BLaER1 treated with 17β-estradiol and CSF1 and Interleukin-3, amounts not matched to agents 10 nM and 100 nM (cell line): ENCODE data around the gene CASP1.
A peak's percentile ranks its signal among the peaks of the same experiment; 100 is the strongest.
"Not testable (repeated sequence)": the region's sequence is repeated elsewhere in the genome, so short reads cannot be mapped to it uniquely, and the experiment has no call there.

ENCODE experiments used
- H3K27ac ChIP-seq, 11 experiments: shearing (Covaris generic); formaldehyde crosslinking; 2 replicates each; pipeline ENCODE4 v1.8.1; 2022
- H3K27me3 ChIP-seq, 11 experiments: shearing (Covaris generic); formaldehyde crosslinking; 2 replicates each; pipeline ENCODE4 v1.8.1; 2022
- H3K36me3 ChIP-seq, 11 experiments: shearing (Covaris generic); formaldehyde crosslinking; 2 replicates each; pipeline ENCODE4 v1.8.1; 2022
- H3K4me1 ChIP-seq, 10 experiments: shearing (Covaris generic); formaldehyde crosslinking; 2 replicates each; pipeline ENCODE4 v1.8.1; 2022
- H3K4me2 ChIP-seq, 11 experiments: shearing (Covaris generic); formaldehyde crosslinking; 2 replicates each; pipeline ENCODE4 v1.8.1; 2022
- H3K4me3 ChIP-seq, 10 experiments: shearing (Covaris generic); formaldehyde crosslinking; 2 replicates each; pipeline ENCODE4 v1.8.1; 2022
- H3K9ac ChIP-seq, 11 experiments: shearing (Covaris generic); formaldehyde crosslinking; 2 replicates each; pipeline ENCODE4 v1.8.1; 2022
- H3K9me3 ChIP-seq, 11 experiments: shearing (Covaris generic); formaldehyde crosslinking; replicated peaks in 1 of 11; 2 replicates each; pipeline ENCODE4 v1.8.1; 2022
- H4K20me1 ChIP-seq, 11 experiments: shearing (Covaris generic); formaldehyde crosslinking; 2 replicates each; pipeline ENCODE4 v1.8.1; 2022
- Cebpa-rat ChIP-seq, 11 experiments: shearing (Covaris generic); IDR thresholded peaks; 2 replicates each; pipeline ENCODE4 v1.8.1; 2022

Gene CASP1

GRCh38 chr11:105071089-105071732 is 36.3 kb upstream of the CASP1 start:
- Histone ChIP-seq H3K27me3 (no peaks in the 10 kb centered on the region), H3K4me3 (no peak overlapping the region), H4K20me1 (no peaks in the 10 kb centered on the region), H3K4me1 (peaks cover 0 to 26% (median 0%) of the 10 kb centered on the region in 10 experiments; a peak in 6 of 20 replicates), H3K9ac (no peak overlapping the region), H3K27ac (no peak overlapping the region), H3K36me3 (no peaks in the 10 kb centered on the region), H3K9me3 (no peaks in the 10 kb centered on the region), H3K4me2 (peak overlapping the region in 3 of 11 experiments; percentile 46 to 61 (median 61); a peak in 4 of 22 replicates)
- no peak for TF ChIP-seq Cebpa-rat (IDR thresholded peaks at IDR 0.05)

GRCh38 chr11:105070306-105070705 is 35.4 kb upstream of the CASP1 start:
- Histone ChIP-seq H3K36me3 (no peaks in the 10 kb centered on the region), H4K20me1 (no peaks in the 10 kb centered on the region), H3K27ac (no peak overlapping the region), H3K4me3 (no peak overlapping the region), H3K9me3 (no peaks in the 10 kb centered on the region), H3K27me3 (no peaks in the 10 kb centered on the region), H3K4me1 (peaks cover 0 to 26% (median 0%) of the 10 kb centered on the region in 10 experiments; a peak in 6 of 20 replicates), H3K4me2 (peak overlapping the region in 4 of 11 experiments; percentile 2 to 61 (median 54); a peak in 6 of 22 replicates), H3K9ac (no peak overlapping the region)
- no peak for TF ChIP-seq Cebpa-rat (IDR thresholded peaks at IDR 0.05)

- H3K9me3 ChIP-seq, H3K27ac ChIP-seq, H3K4me3 ChIP-seq, H3K9ac ChIP-seq, H3K36me3 ChIP-seq, H4K20me1 ChIP-seq, H3K27me3 ChIP-seq: not testable (repeated sequence)
- Histone ChIP-seq H3K4me2 (peak overlapping the region in 2 of 11 experiments; percentile 61; a peak in 2 of 22 replicates), H3K4me1 (peaks cover 0 to 26% (median 0%) of the 10 kb centered on the region in 10 experiments; a peak in 6 of 20 replicates)
Observed at GRCh38 chr11:105069749-105070148, 34.8 kb upstream of the CASP1 start.

GRCh38 chr11:105063245-105063941 is 28.4 kb upstream of the CASP1 start:
- not testable (repeated sequence) for H3K36me3 ChIP-seq, H3K9ac ChIP-seq, H3K27ac ChIP-seq, H3K4me3 ChIP-seq, H3K9me3 ChIP-seq, H3K4me1 ChIP-seq, H4K20me1 ChIP-seq, H3K4me2 ChIP-seq, H3K27me3 ChIP-seq

GRCh38 chr11:105057432-105057831 is 22.5 kb upstream of the CASP1 start:
- Histone ChIP-seq H3K36me3 (no peaks in the 10 kb centered on the region), H3K9ac (no peak overlapping the region), H3K4me1 (peaks cover 0 to 24% (median 0%) of the 10 kb centered on the region in 10 experiments; a peak in 6 of 20 replicates), H3K9me3 (peaks cover 0 to 1% (median 0%) of the 10 kb centered on the region in 11 experiments; a peak in 1 of 22 replicates), H4K20me1 (no peaks in the 10 kb centered on the region), H3K4me3 (no peak overlapping the region), H3K27ac (no peak overlapping the region), H3K27me3 (no peaks in the 10 kb centered on the region), H3K4me2 (no peak overlapping the region; a peak in 1 of 22 replicates)
- no peak for TF ChIP-seq Cebpa-rat (IDR thresholded peaks at IDR 0.05)

GRCh38 chr11:105056446-105056845 is 21.5 kb upstream of the CASP1 start:
- peaks cover 0 to 8% (median 0%) of the 10 kb centered on the region in 11 experiments; a peak in 1 of 22 replicates for H3K9me3 ChIP-seq
- no peak overlapping the region for H3K9ac ChIP-seq
- H3K4me3 ChIP-seq = no peak overlapping the region
- no peaks in the 10 kb centered on the region for H4K20me1 ChIP-seq
- no peak overlapping the region for H3K27ac ChIP-seq
- H3K27me3 ChIP-seq = no peaks in the 10 kb centered on the region
- peaks cover 0 to 26% (median 0%) of the 10 kb centered on the region in 10 experiments; a peak in 6 of 20 replicates for H3K4me1 ChIP-seq
- H3K4me2 ChIP-seq = peak overlapping the region in 2 of 11 experiments; percentile 18 to 21; a peak in 2 of 22 replicates
- TF ChIP-seq Cebpa-rat (IDR thresholded peaks at IDR 0.05) = no peak
- no peaks in the 10 kb centered on the region for H3K36me3 ChIP-seq

GRCh38 chr11:105054723-105055493 is 20.0 kb upstream of the CASP1 start:
- TF ChIP-seq Cebpa-rat (IDR thresholded peaks at IDR 0.05) = no peak
- no peaks in the 10 kb centered on the region for H3K27me3 ChIP-seq
- peaks cover 0 to 8% (median 0%) of the 10 kb centered on the region in 11 experiments; a peak in 1 of 22 replicates for H3K9me3 ChIP-seq
- H3K27ac ChIP-seq = peak overlapping the region in 1 of 11 experiments; percentile 39; a peak in 1 of 22 replicates
- H3K9ac ChIP-seq = no peak overlapping the region
- peak overlapping the region in 3 of 11 experiments; percentile 10 to 23 (median 16); a peak in 3 of 22 replicates for H3K4me2 ChIP-seq
- no peaks in the 10 kb centered on the region for H4K20me1 ChIP-seq
- H3K4me3 ChIP-seq = no peak overlapping the region
- no peaks in the 10 kb centered on the region for H3K36me3 ChIP-seq
- peaks cover 0 to 34% (median 0%) of the 10 kb centered on the region in 10 experiments; a peak in 6 of 20 replicates for H3K4me1 ChIP-seq

GRCh38 chr11:105052487-105052886 is 17.5 kb upstream of the CASP1 start:
- H3K36me3 ChIP-seq = no peaks in the 10 kb centered on the region
- no peak overlapping the region for H3K9ac ChIP-seq
- TF ChIP-seq Cebpa-rat (IDR thresholded peaks at IDR 0.05) = no peak
- no peaks in the 10 kb centered on the region for H3K27me3 ChIP-seq
- no peaks in the 10 kb centered on the region for H4K20me1 ChIP-seq
- H3K4me2 ChIP-seq = peak overlapping the region in 1 of 11 experiments; percentile 30; a peak in 1 of 22 replicates
- H3K4me1 ChIP-seq = peaks cover 0 to 46% (median 0%) of the 10 kb centered on the region in 10 experiments; a peak in 6 of 20 replicates
- no peak overlapping the region for H3K27ac ChIP-seq
- H3K4me3 ChIP-seq = no peak overlapping the region
- H3K9me3 ChIP-seq = peaks cover 0 to 8% (median 0%) of the 10 kb centered on the region in 11 experiments; a peak in 1 of 22 replicates

GRCh38 chr11:105051559-105051958 is 16.6 kb upstream of the CASP1 start:
- no peak overlapping the region for H3K4me2 ChIP-seq
- H3K9me3 ChIP-seq = peaks cover 0 to 8% (median 0%) of the 10 kb centered on the region in 11 experiments; a peak in 1 of 22 replicates
- no peaks in the 10 kb centered on the region for H4K20me1 ChIP-seq
- H3K27me3 ChIP-seq = no peaks in the 10 kb centered on the region
- no peaks in the 10 kb centered on the region for H3K36me3 ChIP-seq
- no peak for TF ChIP-seq Cebpa-rat (IDR thresholded peaks at IDR 0.05)
- no peak overlapping the region for H3K27ac ChIP-seq
- H3K4me1 ChIP-seq = peaks cover 0 to 46% (median 0%) of the 10 kb centered on the region in 10 experiments; a peak in 6 of 20 replicates
- H3K9ac ChIP-seq = no peak overlapping the region
- no peak overlapping the region for H3K4me3 ChIP-seq
